ENCODE measurements around the gene KIAA0825.

The KIAA0825 gene

GRCh38 chr5:94646758-94647157 lies 28.4 kb upstream of the KIAA0825 start:
- no peak overlapping the region for H3K4me3 ChIP-seq (ENCODE audit: low read length)
- no peak for DNase-seq (ENCODE audit: low read depth)
- TF ChIP-seq, protein P1, sequence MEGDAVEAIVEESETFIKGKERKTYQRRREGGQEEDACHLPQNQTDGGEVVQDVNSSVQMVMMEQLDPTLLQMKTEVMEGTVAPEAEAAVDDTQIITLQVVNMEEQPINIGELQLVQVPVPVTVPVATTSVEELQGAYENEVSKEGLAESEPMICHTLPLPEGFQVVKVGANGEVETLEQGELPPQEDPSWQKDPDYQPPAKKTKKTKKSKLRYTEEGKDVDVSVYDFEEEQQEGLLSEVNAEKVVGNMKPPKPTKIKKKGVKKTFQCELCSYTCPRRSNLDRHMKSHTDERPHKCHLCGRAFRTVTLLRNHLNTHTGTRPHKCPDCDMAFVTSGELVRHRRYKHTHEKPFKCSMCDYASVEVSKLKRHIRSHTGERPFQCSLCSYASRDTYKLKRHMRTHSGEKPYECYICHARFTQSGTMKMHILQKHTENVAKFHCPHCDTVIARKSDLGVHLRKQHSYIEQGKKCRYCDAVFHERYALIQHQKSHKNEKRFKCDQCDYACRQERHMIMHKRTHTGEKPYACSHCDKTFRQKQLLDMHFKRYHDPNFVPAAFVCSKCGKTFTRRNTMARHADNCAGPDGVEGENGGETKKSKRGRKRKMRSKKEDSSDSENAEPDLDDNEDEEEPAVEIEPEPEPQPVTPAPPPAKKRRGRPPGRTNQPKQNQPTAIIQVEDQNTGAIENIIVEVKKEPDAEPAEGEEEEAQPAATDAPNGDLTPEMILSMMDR (conservative IDR thresholded peaks at IDR 0.05; ENCODE audit: low read depth, low read length), result no peak

- H3K4me3 ChIP-seq (ENCODE audit: low read length), result no peak overlapping the region
- TF ChIP-seq, protein P1 (conservative IDR thresholded peaks at IDR 0.05; ENCODE audit: low read depth, low read length), result no peak
- DNase-seq (ENCODE audit: low read depth), result no peak
These were observed 26.6 kb upstream of the KIAA0825 start for GRCh38 chr5:94645053-94645452.

GRCh38 chr5:94640176-94640575 lies 21.8 kb upstream of the KIAA0825 start:
- DNase-seq (ENCODE audit: low read depth), result no peak
- H3K4me3 ChIP-seq (ENCODE audit: low read length), result no peak overlapping the region
- TF ChIP-seq, protein P1 (conservative IDR thresholded peaks at IDR 0.05; ENCODE audit: low read depth, low read length), result no peak

GRCh38 chr5:94632024-94632423 lies 13.6 kb upstream of the KIAA0825 start:
- DNase-seq (ENCODE audit: low read depth), result no peak
- no peak overlapping the region for H3K4me3 ChIP-seq (ENCODE audit: low read length)

GRCh38 chr5:94627191-94627590 lies 8.8 kb upstream of the KIAA0825 start:
- H3K4me3 ChIP-seq (ENCODE audit: low read length), result no peak overlapping the region

More at GRCh38 chr5:94632024-94632423, 13.6 kb upstream of the KIAA0825 start:
- TF ChIP-seq, protein P1 (conservative IDR thresholded peaks at IDR 0.05; ENCODE audit: low read depth, low read length), result no peak

GRCh38 chr5:94623877-94624276 lies 5.5 kb upstream of the KIAA0825 start:
- no peak for DNase-seq (ENCODE audit: low read depth)
- TF ChIP-seq, protein P1 (conservative IDR thresholded peaks at IDR 0.05; ENCODE audit: low read depth, low read length), result no peak
- H3K4me3 ChIP-seq (ENCODE audit: low read length), result no peak overlapping the region

More at GRCh38 chr5:94627191-94627590, 8.8 kb upstream of the KIAA0825 start:
- DNase-seq (ENCODE audit: low read depth), result no peak
- TF ChIP-seq, protein P1 (conservative IDR thresholded peaks at IDR 0.05; ENCODE audit: low read depth, low read length), result no peak

- TF ChIP-seq, protein P1 (conservative IDR thresholded peaks at IDR 0.05; ENCODE audit: low read depth, low read length), result no peak
- H3K4me3 ChIP-seq (ENCODE audit: low read length), result no peak overlapping the region
- no peak for DNase-seq (ENCODE audit: low read depth)
These were observed 4.6 kb upstream of the KIAA0825 start for GRCh38 chr5:94623011-94623410.

Data from retinal pigment epithelial cell (primary cell).